ENCODE results near the gene NCKIPSD. TPM values are rescaled to one million over a fixed set of nuclear protein-coding genes. Genes with fewer than 3 reads are reported as not detected.
A peak's percentile ranks its signal among the peaks of the same experiment; 100 is the strongest.

NCKIPSD gene
- total RNA-seq, 4 donors from 2014 or later = 13.2 to 33.1 (median 19.4) TPM

DNA sequence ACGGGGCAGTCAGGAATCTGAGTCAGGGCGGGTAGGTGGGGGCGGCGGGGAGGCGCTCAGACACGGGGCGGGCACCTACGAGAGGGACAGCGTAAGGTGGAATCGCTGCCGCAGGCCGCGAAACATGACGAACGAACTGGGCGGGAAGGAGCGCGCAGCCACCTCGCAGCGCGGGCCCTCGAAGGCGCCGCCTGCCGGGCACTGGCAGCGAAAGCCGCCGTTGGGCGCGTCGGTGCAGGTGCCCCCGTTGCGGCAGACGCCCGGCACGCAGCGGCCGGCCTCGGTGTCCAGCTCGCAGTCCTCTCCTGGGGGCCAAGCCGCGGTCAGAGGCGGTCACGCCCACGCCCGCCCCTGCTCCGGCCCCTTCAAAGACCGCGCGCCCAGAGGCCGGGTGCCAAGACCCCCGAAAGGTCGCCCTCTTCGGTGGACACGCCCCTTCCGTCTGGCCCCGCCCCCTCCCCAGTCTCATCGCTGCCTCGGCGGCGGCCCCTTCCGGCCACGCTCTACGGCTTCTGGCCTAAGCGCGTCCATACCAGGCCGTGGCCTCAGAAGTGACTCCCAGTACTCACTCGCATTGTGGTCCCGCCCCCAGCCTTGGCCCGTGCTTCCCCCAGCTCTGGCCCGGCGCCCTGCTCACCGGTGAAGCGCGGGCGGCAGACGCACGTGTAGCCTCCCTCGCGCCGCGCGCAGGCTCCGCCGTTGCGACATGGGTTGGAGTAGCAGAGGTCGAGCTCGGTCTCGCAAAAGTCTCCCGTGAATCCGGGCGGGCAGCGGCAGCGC is 29.5 kb downstream of the NCKIPSD start:
- ATAC-seq (peak; percentile 85 to 91), DNase-seq (peak; percentile 46 to 81)
- peaks cover 0 to 8% (median 7%) of the 10 kb centered on the region in 3 donors for H3K27me3 ChIP-seq
- H3K4me3 ChIP-seq = peak overlapping the region; percentile 56 to 89 (median 64)
- no peaks in the 10 kb centered on the region for H3K9me3 ChIP-seq
- H3K36me3 ChIP-seq = no peaks in the 10 kb centered on the region
- intact Hi-C loops (cut with DNase I; ENCODE audit: low total_unique reads) = loop anchor here (1.0 kb wide), 1 partner anchor 21 kb away; the partner anchor contains the start of gene SLC26A6
- in situ Hi-C loops (cut with MboI; ENCODE audit: low sequenced_read_pairs in 4 of 4) = no loop called here
- peaks cover 0 to 12% of the 10 kb centered on the region in 2 donors for H3K4me1 ChIP-seq
- TF ChIP-seq POLR2A (IDR thresholded peaks at IDR 0.05) = no peak
- peak; percentile 55 to 76 (median 73) for TF ChIP-seq CTCF (IDR thresholded peaks at IDR 0.05 in 4 of 5, conservative IDR thresholded peaks at IDR 0.05 in 1 of 5)
- H3K27ac ChIP-seq = peak overlapping the region; percentile 35 to 84 (median 62)

DNA sequence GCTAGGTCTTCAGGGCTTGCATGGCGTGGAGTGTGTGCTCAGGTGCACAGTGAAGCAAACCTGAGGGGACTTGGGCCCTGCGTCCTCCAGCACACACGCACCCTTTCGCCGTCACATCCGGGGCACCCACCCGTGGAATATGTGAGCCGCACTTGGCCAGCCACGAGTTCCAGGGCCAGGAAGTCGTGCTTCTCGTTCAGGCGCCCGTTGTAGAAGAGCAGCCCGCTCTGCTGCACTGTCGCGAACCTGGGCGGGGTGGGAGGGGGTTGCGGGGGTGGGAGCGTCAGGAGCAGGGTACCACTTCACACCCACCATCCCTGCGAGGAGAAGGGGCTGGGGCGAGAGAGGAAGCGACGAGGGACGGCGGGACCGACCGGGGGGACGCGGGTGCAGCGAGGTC is 30.1 kb downstream of the NCKIPSD start:
- Histone ChIP-seq H3K4me3 (peak overlapping the region; percentile 56 to 89 (median 64)), H3K9me3 (no peaks in the 10 kb centered on the region), H3K4me1 (peaks cover 0 to 11% of the 10 kb centered on the region in 2 donors), H3K36me3 (no peaks in the 10 kb centered on the region), H3K27ac (peak overlapping the region in 3 of 4 donors; percentile 35 to 84 (median 65)), H3K27me3 (peaks cover 0 to 4% (median 3%) of the 10 kb centered on the region in 3 donors)
- in situ Hi-C loops (cut with MboI; ENCODE audit: low sequenced_read_pairs in 4 of 4) (no loop called here), intact Hi-C loops (cut with DNase I; ENCODE audit: low total_unique reads) (loop anchor here (1.0 kb wide), 1 partner anchor 20 kb away; the partner anchor contains the start of gene SLC26A6)
- TF ChIP-seq POLR2A (IDR thresholded peaks at IDR 0.05) (no peak), CTCF (IDR thresholded peaks at IDR 0.05 in 4 of 5, conservative IDR thresholded peaks at IDR 0.05 in 1 of 5) (no peak)
- ATAC-seq (no peak), DNase-seq (no peak)

DNA sequence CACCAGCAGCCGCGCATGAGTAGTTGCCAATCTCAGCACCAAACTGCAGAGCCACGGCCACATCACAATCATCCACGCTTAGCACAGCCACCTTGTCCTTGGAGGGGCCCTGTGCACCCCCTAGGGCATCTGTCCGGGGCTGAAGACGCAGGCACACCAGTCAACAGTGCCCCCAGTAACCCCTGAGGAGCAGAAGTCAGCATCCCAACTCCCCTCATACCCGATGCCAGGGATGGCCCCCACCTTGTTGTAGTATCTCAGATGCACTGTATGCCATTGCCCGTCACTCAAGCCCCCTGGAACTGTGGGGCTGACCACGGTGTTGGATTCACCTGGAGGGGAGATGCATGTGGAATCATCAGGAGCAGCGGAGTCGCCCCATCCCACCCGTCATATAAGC is 30.7 kb downstream of the NCKIPSD start:
- ATAC-seq = no peak
- peaks cover 0 to 11% of the 10 kb centered on the region in 2 donors for H3K4me1 ChIP-seq
- TF ChIP-seq CTCF (IDR thresholded peaks at IDR 0.05 in 4 of 5, conservative IDR thresholded peaks at IDR 0.05 in 1 of 5) (no peak), POLR2A (IDR thresholded peaks at IDR 0.05) (no peak)
- intact Hi-C loops (cut with DNase I; ENCODE audit: low total_unique reads) (no loop called here), in situ Hi-C loops (cut with MboI; ENCODE audit: low sequenced_read_pairs in 4 of 4) (no loop called here)
- H3K4me3 ChIP-seq = no peak overlapping the region
- no peaks in the 10 kb centered on the region for H3K9me3 ChIP-seq
- H3K27ac ChIP-seq = no peak overlapping the region
- peaks cover 0 to under 1% (median 0%) of the 10 kb centered on the region in 3 donors for H3K27me3 ChIP-seq
- H3K36me3 ChIP-seq = no peaks in the 10 kb centered on the region
- no peak for DNase-seq

DNA sequence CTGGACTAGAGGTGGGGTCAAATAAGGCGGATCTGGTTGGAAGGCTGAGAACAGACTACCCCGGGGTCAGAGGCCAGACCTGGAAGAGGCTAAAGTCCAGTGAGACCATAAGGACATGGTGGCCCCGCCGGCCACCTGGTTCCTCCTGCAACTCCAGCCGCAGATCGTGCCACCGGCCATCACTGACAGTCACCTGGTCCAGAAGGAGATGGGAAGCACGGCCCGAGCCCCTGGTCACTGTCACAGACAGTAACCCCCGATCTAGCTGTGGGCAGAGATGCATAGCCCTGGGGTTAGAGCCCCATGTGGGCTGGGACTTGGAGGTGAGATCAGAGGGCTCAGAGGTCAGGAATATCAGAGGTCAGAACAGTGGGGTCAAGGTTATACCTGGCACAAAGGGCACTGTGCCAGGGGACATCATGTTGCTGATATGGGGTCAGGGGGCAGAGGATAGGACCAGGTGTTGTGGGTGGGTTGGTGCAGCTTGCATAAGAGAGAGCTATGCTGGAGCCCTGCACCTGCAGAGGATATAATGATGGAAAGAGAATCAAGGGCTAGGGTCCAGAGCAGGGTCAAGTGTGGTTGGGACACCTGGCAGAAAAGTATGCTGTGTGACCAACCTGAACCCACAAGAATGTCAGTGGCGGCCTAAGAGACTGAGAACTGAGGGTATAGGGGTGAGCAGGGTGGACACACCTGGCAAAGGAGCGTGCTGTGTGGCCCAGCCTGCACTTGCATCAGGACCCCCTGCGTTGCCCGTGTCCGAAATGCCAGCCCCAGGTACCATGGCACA is 32.6 kb downstream of the NCKIPSD start:
- no peak for TF ChIP-seq CTCF (IDR thresholded peaks at IDR 0.05 in 4 of 5, conservative IDR thresholded peaks at IDR 0.05 in 1 of 5)
- TF ChIP-seq POLR2A (IDR thresholded peaks at IDR 0.05) = no peak
- H3K4me3 ChIP-seq = no peak overlapping the region
- in situ Hi-C loops (cut with MboI; ENCODE audit: low sequenced_read_pairs in 4 of 4) (no loop called here), intact Hi-C loops (cut with DNase I; ENCODE audit: low total_unique reads) (no loop called here)
- H3K27ac ChIP-seq = no peak overlapping the region
- H3K9me3 ChIP-seq = no peaks in the 10 kb centered on the region
- H3K36me3 ChIP-seq = no peaks in the 10 kb centered on the region
- DNase-seq (no peak), ATAC-seq (no peak)
- peaks cover 0 to 11% of the 10 kb centered on the region in 2 donors for H3K4me1 ChIP-seq
- no peaks in the 10 kb centered on the region for H3K27me3 ChIP-seq
